Osteoblast (primary cell): ENCODE results near the gene PIK3R2. TPM values are rescaled to one million over a fixed set of nuclear protein-coding genes. Genes with fewer than 3 reads are reported as not detected.
"Not testable (repeated sequence)": the region's sequence is repeated elsewhere in the genome, so short reads cannot be mapped to it uniquely, and the experiment has no call there.

Source experiments
- DNase-seq: peaks from one replicate; pipeline ENCODE4 v3.0.0; 2011; ENCODE audit warnings: low spot score, mixed read lengths; ENCODE audit not compliant: insufficient read length; ENCODE audit errors: missing footprints
- H2AFZ ChIP-seq: 2 replicates; pipeline ENCODE4 v1.6.0; 2011; ENCODE audit warnings: mild to moderate bottlenecking, low read length
- H3K27ac ChIP-seq: 2 replicates; pipeline ENCODE4 v1.5.1; 2011; ENCODE audit warnings: mild to moderate bottlenecking, low read depth, low read length, moderate library complexity
- H3K27me3 ChIP-seq: 2 replicates; pipeline ENCODE4 v1.6.0; 2012; ENCODE audit warnings: mild to moderate bottlenecking, control low read depth, inconsistent platforms, low read length, moderate library complexity; ENCODE audit not compliant: insufficient read depth
- H3K36me3 ChIP-seq: 2 replicates; pipeline ENCODE4 v1.5.1; 2011; ENCODE audit warnings: mild to moderate bottlenecking, low read length, control low read depth, moderate library complexity; ENCODE audit not compliant: insufficient read depth
- H3K4me1 ChIP-seq: 2 replicates; pipeline ENCODE4 v1.5.1; 2011; ENCODE audit warnings: mild to moderate bottlenecking, low read length, control low read depth, moderate library complexity; ENCODE audit not compliant: insufficient read depth
- H3K4me2 ChIP-seq: 2 replicates; pipeline ENCODE4 v1.6.0; 2011; ENCODE audit warnings: mild to moderate bottlenecking, low read length; ENCODE audit not compliant: insufficient read depth
- H3K4me3 ChIP-seq: fragments of 200-600 bp; sonication (generic); 3 replicates; pipeline ENCODE4 v1.5.1; 2012; ENCODE audit warnings: mild to moderate bottlenecking, low read length, inconsistent platforms; ENCODE audit not compliant: insufficient read depth
- H3K79me2 ChIP-seq: 2 replicates; pipeline ENCODE4 v1.6.0; 2012; ENCODE audit warnings: mild to moderate bottlenecking, low read length, control low read depth, inconsistent platforms; ENCODE audit not compliant: insufficient read depth
- H3K9me3 ChIP-seq: 2 replicates; pipeline ENCODE4 v1.5.1; 2011; ENCODE audit warnings: low read depth, low read length, control low read depth
- H4K20me1 ChIP-seq: 2 replicates; pipeline ENCODE4 v1.6.0; 2012; ENCODE audit warnings: mild to moderate bottlenecking, low read length, control low read depth; ENCODE audit not compliant: insufficient read depth
- total RNA-seq: library from RNA; depleted of rRNA; stranded (reverse); fragments of >200 nt; gene quantifications from 2 replicates; pipeline ENCODE4 v1.2.3, GENCODE V29; 2012
- TF ChIP-seq, protein P1 (sequence below): IDR thresholded peaks from 2 replicates; pipeline ENCODE4 v1.5.1; 2011; ENCODE audit warnings: mild to moderate bottlenecking, low read depth, low read length, moderate library complexity; ENCODE audit errors: extremely low read depth

PIK3R2 gene
- 25.7 and 28.0 TPM in 2 replicates for total RNA-seq

DNA sequence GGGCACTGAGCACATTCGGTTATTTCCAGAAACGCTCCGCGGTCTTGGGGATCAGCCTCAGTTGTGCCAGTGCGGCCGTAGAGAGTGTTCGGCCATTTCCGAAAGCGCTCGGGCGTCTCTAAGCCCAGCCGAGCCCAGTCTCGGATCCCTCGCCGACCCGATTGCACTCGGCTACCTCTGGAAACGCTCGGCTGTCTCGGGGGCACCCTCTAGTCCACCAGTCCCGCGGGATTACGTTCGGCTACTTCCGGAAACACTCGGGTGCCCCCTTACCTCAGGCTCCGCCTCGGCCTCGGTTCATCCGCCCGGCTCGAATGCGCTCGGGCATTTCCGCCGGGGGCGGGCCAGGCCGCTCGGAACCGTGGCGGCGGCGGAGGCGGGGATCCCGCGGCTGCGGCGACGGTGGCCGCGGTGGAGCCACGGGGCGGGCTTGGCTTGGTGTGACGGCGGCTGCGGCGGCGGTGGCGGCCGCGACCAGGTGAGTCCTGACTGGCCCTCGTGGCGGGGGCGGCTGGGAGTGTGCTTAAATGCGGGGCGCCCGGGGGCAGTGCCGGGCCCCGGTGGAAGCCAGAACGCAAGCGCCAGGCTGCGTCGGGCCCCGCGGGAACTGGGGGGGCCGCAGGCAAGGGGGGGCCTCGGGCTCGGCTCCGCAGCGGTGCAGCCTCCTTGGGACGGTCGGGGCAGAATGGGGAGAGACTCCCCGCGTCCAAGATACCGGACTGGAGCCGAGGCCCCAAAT is at the start of gene PIK3R2:
PIK3R2 (plus strand) TSS at position 347 of the 739 bp plus-strand sequence. CDS start 2,717 bp downstream, outside the sequence.
- peaks cover 18% of the 10 kb centered on the region for H4K20me1 ChIP-seq
- H3K4me3 ChIP-seq, result peak within 1 kb of the TSS; percentile 91
- H3K9me3 ChIP-seq, result no peaks in the 10 kb centered on the region
- H3K79me2 ChIP-seq, result peaks cover 32% of the 10 kb centered on the region
- peak within 1 kb of the TSS; percentile 79 for H3K4me2 ChIP-seq
- peaks cover 24% of the 10 kb centered on the region for H3K4me1 ChIP-seq
- peak; percentile 100 for DNase-seq
- peaks cover 11% of the 10 kb centered on the region for H3K36me3 ChIP-seq
- peak within 1 kb of the TSS; percentile 85 for H3K27ac ChIP-seq
- TF ChIP-seq, protein P1, sequence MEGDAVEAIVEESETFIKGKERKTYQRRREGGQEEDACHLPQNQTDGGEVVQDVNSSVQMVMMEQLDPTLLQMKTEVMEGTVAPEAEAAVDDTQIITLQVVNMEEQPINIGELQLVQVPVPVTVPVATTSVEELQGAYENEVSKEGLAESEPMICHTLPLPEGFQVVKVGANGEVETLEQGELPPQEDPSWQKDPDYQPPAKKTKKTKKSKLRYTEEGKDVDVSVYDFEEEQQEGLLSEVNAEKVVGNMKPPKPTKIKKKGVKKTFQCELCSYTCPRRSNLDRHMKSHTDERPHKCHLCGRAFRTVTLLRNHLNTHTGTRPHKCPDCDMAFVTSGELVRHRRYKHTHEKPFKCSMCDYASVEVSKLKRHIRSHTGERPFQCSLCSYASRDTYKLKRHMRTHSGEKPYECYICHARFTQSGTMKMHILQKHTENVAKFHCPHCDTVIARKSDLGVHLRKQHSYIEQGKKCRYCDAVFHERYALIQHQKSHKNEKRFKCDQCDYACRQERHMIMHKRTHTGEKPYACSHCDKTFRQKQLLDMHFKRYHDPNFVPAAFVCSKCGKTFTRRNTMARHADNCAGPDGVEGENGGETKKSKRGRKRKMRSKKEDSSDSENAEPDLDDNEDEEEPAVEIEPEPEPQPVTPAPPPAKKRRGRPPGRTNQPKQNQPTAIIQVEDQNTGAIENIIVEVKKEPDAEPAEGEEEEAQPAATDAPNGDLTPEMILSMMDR, result no peak
- no peaks in the 10 kb centered on the region for H3K27me3 ChIP-seq
- peak within 1 kb of the TSS; percentile 82 for H2AFZ ChIP-seq

DNA sequence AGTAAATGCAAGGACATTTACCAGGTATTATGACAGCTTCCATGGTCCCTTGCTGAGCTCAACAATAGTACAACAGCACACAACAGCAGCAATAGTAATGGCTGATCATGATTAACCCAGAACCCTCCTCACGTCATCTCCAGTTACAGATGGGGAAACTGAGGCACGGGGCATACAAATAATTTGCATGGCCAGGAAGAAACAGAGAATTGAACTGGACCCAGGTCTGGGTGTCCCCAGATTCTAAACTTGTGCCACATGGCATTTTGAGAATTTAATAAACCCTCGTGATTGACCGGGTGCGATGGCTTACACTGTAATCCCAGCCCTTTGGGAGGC is 48.2 kb upstream of the PIK3R2 start:
- peak overlapping the region; percentile 96 for H3K27ac ChIP-seq
- H3K9me3 ChIP-seq, result no peaks in the 10 kb centered on the region
- H3K36me3 ChIP-seq, result no peaks in the 10 kb centered on the region
- peaks cover 16% of the 10 kb centered on the region for H3K4me1 ChIP-seq
- H3K27me3 ChIP-seq, result peaks cover 2% of the 10 kb centered on the region
- no peaks in the 10 kb centered on the region for H3K79me2 ChIP-seq
- H3K4me2 ChIP-seq, result peak overlapping the region; percentile 98
- TF ChIP-seq, protein P1, result no peak
- peak overlapping the region; percentile 75 for H3K4me3 ChIP-seq
- no peak for DNase-seq
- H4K20me1 ChIP-seq, result no peaks in the 10 kb centered on the region
- peak overlapping the region; percentile 96 for H2AFZ ChIP-seq

DNA sequence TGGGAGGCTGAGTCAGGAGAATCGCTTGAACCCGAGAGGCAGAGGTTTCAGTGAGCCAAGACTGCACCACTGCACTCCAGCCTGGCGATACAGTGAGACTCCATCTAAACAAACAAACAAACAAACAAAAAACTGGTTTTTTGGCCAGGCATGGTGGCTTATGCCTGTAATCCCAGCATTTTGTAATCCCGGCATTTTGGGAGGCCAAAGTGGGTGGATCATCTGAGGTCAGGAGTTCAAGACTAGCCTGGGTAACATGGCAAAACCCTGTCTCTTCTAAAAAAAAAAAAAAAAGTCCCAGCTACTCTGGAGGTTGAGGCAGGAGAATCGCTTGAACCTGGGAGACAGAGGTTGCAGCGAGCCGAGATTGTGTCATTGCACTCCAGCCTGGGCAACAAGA is 47.7 kb upstream of the PIK3R2 start:
- H2AFZ ChIP-seq, H4K20me1 ChIP-seq, H3K4me3 ChIP-seq, H3K79me2 ChIP-seq, DNase-seq, H3K9me3 ChIP-seq, H3K27ac ChIP-seq, H3K27me3 ChIP-seq, H3K36me3 ChIP-seq, H3K4me2 ChIP-seq: not testable (repeated sequence)
- peaks cover 16% of the 10 kb centered on the region for H3K4me1 ChIP-seq

DNA sequence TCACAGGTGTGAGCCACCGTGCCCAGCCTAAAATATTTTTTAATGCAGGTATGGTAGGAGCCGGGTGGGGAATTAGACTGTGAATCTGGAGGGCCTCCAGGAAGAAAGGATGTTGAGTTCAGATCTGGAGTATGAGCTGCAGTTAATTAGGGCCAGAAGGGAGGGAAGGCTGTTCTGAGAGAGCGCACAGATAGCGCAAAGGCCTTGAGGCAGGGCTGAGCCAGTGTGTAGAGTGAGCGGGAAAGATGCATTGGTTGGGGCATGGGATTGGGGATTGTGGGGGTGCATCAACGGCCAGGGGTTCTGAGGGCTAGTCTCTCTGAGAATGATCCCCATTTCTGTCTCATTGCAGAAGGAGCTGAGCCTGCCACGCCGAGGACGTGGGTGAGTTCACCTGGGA is 45.7 kb upstream of the PIK3R2 start:
- Histone ChIP-seq H3K79me2 (no peaks in the 10 kb centered on the region), H3K9me3 (no peaks in the 10 kb centered on the region), H3K27ac (no peak overlapping the region), H3K4me1 (peaks cover 16% of the 10 kb centered on the region), H3K4me2 (no peak overlapping the region), H3K36me3 (no peaks in the 10 kb centered on the region), H2AFZ (no peak overlapping the region), H3K4me3 (no peak overlapping the region), H4K20me1 (no peaks in the 10 kb centered on the region), H3K27me3 (no peaks in the 10 kb centered on the region)
- TF ChIP-seq, protein P1, result no peak
- DNase-seq, result peak; percentile 34
